Skin of body (tissue), 2 donors: ENCODE measurements around the gene GSK3B. TPM values are rescaled to one million over a fixed set of nuclear protein-coding genes. Genes with fewer than 3 reads are reported as not detected.

Experiments used
- DNase-seq: peaks from one replicate; lab custom pipeline; 2025; lab: John Stamatoyannopoulos, UW
- total RNA-seq: library from RNA; depleted of rRNA; stranded (reverse); fragments of >200 nt; gene quantifications from one replicate; pipeline ENCODE4 v1.2.3, GENCODE V29; 2014

GSK3B gene
- total RNA-seq: 45.7 TPM

DNA sequence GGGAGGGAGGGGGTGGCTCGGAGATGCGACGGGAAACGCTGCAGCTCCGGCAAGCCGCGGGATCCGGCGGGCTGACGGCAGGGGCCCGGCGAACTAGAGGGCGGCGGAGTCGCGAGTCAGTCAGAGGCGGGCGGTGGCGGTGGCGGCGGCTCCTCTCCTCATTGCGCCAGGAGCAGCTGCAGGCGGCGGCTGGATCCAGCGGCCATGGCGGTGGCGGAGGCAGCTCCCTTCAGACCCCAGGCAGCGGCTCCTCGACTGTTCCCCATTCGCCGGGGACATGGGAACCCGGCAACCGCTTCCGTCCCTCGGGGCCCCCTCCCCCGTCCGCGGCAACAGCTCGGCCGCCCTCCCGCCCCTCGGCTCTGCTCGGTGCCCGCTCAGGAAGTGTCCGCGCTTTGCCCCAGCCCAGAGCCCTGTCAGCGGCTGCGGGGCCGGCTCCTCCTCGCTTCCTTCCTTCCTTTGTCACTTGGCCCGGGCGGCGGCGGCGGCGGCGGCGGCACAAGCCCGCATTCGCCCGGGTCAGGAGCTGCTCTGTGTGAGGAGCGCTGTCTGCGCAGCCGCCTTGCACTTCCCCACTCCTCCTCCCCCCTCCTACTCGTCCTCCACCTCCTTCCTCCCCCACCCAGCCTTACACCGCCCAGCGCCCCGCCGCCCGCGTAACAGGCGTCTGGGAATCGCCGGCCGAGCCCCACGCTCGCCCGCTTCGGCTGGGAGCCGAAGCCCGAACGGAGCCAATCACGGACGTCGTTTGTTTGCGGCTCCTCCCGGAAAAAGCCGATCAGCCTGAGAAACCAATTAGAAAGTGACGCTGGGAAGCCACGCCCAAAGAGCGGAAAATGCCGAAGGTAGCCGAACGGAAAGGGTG, at the start of gene GSK3B:
Gene GSK3B (minus strand): TSS at position 537 of the 865 bp plus-strand sequence. CDS start 1,013 bp downstream, outside the sequence.
- peak; percentile 100 for DNase-seq

DNA sequence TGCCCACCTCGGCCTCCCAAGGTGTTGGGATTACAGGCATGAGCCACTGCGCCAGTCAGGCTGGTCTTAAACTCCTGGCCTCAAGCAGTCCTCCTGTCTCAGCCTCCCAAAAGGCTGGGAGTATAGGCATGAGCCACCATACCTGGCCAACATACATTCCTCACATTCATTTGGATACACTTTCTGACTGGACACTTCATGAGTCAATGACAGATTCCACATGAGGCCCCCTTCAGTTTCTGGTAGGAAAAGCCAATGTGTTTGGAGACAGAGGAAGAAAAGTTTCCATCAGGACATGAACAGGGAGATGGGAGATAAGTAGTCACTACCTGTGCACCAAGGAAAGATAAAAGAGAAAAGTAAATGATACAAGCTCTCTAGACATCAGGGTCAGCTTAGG, 49.4 kb upstream of the GSK3B start:
- no peak for DNase-seq

DNA sequence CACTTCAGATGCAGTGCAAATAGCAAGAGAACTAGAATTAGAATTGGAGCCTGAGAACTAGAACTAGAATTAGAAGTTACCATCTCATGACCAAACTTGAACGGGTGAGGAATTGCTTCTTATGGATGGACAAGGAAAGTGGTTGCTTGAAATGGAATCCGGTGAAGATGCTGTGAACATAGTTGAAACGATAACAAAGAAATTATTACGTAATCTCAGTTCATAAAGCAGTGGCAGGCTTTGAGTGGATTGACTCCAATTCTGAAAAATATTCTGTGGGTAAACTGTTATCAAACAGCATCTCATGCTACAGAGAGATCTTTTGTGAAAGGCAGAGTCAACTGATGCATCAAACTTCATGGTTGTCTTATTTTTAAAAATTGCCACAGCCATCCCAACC, 48.0 kb upstream of the GSK3B start:
- DNase-seq: no peak

DNA sequence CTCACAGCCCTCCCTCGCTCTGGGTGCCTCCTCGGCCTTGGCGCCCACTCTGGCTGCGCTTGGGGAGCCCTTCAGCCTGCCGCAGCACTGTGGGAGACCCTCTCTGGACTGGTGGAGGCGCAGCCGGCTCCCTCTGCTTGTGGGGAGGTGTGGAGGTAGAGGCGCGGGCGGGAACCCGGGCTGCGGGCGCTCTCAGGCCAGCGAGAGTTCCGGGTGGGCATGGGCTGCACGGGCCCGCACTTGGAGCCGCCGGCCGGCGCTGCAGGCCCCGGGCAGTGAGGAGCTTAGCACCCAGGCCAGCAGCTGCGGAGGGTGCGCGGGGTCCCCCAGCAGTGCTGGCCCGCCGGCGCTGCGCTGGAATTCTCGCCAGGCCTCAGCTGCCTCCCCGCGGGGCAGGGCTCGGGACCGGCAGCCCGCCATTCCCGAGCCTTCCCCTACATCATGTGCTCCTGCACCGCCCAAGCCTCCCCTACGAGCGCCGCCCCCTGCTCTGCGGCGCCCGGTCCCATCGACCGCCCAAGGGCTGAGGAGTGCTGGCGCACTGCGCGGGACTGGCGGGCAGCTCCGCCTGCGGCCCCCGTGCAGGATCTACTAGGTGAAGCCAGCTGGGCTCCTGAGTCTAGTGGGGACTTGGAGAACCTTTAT, 46.0 kb upstream of the GSK3B start:
- no peak for DNase-seq

DNA sequence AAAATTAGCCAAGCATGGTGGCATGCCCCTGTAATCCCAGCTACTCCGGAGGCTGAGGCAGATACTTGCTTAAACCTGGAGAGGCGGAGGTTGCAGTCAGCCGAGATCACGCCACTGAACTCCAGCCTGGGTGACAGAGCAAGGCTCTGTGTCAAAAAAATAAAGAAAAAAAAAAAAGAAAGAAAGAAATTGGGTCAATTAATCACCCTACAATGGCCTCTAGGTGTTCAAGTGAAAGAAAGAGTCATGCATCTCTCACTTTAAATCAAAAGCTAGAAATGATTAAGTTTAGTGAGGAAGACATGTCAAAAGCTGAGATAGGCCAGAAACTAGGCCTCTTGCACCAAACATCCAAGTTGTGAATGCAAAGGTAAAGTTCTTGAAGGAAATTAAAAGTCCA, 44.9 kb upstream of the GSK3B start:
- no peak for DNase-seq

DNA sequence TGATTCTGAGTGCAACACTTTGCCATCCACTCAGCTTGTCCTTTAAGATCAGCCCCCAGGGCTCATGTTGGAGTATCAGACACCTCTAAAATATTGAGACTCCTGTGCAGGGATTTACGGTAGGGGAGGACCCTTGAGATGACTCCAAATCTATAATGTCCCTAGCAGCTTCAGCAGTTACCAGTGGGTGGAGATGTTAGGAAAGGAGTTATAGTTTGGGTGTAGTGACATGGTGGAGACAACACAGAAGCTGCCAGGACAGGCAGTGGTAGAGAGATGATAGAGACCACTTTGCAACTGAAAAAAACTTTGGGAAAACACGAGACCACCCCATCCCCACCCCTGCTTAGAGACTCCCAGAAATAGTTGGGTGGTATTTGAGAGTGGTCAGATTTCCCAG, 43.3 kb upstream of the GSK3B start:
- no peak for DNase-seq

DNA sequence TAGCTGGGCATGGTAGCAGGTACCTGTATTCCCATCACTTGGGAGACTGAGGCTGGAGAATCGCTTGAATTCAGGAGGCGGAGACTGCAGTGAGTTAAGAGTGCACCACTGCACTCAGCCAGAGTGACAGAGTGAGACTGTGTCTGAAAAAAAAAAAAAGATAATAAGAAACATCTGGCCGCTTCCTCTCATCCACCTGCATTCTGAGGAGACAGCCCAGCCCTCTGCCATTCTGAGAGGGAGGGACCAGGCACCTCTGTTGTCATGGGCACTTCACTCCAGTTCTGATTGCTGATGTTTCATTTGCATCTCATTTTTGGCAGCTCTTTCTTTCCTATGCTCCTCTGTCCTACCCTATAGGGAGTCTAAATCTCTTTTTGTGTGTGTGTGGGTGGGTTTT, 36.4 kb upstream of the GSK3B start:
- no peak for DNase-seq

DNA sequence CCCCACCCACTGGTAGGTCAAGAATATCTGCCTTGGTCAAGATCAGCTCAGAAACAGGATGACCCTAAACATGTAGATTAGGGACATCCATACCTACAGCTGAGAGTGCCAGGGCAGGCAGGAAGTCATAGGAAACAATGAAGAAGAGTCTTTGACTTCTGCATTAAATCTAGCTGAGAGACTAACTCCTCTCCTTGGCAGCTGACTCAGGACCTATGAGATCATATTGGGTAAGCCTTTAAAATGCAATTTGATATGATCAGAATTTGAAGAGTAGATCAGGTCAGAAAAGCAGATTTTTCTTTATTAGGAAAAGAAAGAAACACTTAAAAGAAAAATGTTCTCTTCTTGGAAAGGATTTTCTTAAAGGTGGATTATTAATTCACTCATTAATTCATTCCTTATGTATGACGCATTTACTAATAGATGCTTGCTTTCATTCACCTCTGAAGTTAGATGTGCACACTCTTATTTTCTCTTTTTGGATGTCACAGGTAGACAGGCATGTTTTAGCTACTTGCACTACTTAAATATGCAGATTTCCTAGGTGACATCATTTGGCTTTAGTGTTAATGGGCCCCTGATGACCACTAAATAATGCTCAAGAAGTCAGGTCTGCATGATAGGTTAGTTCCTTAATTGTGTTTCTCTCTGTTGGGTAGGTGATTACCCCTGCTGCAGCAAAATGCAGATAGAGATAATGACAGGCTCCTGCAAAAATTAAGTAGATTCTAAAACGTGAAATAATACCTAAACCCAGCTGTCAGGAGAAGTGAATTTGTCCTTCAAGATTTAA, 35.7 kb upstream of the GSK3B start:
- DNase-seq: no peak

DNA sequence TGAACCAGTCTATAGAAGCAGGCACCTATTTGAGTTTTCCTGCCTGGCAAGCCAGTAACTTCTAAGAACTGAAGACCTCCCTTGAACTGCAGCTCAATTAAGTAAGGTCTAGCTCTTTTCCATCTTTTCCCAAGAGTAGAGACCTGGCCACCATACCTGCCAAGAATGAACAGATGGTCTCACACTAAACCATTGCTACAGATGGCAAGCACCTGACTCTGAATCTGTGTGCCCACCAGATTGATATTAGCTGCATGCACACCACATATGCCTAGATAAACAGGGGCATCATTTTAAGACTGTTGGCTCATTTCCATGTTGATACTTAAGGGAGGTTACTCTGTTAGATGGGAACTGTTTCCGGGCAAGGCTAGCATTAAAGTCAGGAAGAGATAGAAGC, 34.8 kb upstream of the GSK3B start:
- no peak for DNase-seq

DNA sequence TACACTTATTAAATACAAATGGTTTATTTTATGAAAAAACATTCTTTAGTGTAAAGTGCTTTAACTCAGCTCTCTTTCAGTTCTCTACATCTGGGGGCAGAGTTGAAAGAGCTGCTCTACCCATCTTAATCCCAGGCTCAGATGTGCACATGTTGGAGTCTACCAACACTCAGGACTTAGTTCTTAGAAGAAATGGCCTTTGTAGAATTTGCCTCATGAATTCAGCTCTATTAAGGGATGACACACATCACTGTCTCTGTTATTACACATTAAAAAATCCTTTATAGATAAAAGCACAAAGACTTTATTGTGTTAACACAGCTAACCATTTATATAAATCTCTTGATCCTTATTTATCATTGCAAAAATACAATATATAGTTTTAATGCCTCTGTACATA, 31.7 kb upstream of the GSK3B start:
- DNase-seq: no peak

DNA sequence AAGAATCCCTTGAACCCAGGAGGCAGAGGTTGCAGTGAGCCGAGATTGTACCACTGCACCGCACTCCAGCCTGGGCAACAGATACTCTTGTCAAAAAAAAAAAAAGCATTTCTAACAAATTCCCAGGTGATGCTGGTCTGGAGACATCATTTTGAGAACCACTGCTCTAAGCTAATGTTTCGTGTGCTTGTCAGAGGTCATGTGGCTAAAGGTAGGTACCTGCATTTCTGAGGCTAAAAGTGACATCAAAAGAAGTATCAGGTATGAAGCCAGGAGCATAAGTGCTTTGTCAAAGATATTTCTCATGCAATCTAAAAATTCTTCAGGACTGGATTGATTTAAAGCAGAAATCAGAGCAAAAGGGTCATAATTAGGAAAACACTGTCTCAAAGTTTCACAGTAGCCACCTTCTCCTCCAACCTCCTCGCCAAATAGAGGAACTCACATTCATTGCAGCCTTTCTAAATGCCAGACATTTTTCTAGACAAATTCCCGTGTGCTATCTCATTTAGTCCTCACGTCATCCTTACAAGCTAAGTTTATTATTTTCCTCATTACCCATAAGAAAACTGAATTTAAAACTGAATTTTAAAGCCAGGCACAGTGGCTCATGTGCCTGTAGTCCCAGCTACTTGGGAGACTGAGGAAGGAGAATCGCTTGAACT, 25.7 kb upstream of the GSK3B start:
- DNase-seq: no peak

DNA sequence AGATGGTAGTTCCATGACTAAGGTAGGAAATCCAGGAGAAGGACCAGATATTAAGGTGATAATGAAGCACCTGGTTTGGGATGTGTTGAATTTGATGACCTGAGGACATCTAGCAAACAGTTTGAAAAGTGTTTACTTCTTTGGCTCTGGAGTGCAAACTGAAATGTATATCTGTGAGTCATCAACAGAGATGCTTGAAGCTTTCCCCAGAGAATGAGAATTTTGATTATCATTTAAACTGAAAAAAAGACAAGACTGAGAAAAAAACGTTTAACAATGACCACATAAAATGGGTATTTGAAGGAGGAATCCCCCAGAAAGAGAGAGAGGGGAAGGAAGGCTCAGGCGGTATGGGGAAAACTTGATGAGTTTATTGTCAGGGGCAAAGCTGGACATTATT, 20.7 kb upstream of the GSK3B start:
- DNase-seq: no peak

DNA sequence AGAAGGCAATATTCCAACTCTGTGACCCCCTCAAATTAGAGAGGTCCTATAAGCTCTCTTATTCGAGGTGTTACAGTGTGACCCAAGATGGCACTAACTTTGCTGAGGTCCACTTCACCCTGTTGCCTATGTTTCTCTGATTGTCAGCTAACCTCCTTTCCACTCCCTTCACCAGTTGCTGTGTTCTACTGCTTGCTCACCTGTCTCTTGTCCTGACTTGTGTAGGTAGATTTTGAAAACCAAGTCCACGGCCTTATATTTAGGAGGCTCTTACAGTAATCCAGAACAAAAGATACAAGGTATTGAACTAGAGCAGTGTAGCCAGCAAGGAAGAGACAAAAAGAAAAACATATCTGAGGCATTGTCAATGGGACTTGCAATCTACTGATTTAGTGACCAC, 20.1 kb upstream of the GSK3B start:
- no peak for DNase-seq

DNA sequence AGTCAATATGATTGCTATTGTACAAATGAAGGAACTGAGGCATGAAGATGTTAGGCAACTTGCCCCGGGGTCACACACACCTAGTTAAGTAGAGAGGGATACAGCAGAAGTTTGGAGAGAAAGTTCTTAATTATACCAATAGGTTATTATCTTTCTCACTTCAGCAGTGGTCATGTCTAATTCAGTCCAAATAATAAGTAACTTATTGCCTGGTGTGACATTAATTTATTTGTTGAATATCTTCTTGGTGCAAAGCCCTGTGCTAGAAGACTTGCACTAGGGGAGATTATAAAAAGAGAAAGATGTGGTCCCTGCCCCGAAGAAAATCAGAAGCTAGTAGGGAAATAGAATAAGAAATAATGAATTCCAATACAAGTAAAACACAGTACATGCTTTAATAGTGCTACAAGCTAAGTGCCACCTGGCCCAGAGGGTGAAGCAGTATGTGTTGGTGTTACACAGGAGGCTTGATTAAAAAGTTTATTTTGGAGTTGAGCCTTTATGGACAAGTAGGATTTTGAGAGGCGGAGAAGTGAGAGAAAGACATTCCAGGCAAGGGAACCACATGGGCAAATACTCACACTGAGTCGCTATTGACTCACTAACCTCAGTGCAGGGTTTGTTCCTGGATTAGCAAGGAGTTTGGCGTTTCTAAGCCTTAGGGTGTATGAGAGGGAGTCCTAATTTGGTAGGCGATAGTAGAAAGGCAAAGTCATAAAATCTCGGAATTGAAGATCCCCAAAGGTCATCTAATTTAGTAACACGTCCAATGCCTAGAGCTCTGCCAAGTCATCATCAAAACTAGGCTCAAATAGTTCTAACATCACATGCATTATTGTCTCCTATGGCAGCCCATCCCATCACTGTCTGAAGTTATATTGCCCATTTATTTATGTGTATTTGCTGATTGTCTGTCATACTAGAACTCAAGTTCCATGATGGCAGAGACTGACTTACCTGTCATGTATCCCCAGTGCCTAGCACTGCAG, 19.2 kb upstream of the GSK3B start:
- DNase-seq: no peak

DNA sequence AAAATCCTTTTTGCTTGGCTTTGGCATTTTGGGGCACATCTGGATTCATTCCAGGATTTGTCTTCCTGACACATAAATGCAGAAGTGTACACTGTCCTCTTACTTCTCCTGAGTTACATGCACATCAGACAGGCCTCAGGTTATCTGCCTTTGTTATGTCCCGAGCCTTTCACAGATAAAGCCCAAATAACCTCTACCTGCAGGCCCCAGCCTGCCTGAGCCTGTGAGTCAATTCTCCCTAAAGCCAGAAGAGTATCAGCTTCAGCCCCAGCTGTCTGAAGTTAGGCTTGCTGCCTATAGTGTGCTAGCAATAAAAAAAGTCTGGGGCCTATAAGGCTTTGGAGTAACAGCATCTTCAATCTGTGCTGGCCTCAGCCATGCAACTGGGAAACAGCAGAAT, 17.7 kb upstream of the GSK3B start:
- DNase-seq: no peak

DNA sequence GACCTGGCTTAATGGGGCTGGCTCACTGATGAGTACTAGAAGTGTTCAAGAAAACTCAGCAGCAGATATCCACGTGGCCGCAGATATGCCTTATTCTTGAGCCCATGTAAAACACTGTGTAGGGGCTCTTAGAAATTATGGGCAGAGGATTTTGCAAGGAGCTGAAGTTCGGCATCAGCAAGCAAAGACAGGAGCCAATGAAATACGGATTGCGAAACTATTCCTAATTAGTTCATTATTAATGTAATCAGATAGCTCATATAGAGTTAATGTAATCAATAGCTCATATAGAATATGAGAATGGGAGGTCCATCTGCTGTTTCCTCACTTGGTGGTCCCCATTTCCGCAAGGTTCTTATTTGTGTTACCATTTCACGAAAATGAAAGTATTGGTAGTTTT, 9.0 kb upstream of the GSK3B start:
- DNase-seq: no peak

DNA sequence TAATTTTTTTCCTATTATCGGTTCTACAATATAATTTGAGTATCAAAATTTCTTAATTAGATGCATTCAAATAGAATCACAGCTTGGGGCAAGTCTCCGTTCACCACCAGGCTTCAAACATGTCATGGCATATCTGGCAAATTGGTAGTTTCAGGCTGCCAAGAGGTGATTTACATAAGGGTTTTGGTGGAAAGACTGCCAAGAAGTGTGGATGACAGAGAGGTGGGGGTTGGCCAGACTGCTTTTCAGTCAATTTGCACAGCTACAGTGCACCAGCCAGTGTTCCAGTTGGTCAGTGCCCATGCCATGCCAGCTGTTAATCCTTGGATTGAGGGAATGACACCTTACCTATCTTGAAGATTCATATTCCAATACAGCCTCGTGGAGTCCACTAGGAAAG, 8.4 kb upstream of the GSK3B start:
- DNase-seq: no peak

DNA sequence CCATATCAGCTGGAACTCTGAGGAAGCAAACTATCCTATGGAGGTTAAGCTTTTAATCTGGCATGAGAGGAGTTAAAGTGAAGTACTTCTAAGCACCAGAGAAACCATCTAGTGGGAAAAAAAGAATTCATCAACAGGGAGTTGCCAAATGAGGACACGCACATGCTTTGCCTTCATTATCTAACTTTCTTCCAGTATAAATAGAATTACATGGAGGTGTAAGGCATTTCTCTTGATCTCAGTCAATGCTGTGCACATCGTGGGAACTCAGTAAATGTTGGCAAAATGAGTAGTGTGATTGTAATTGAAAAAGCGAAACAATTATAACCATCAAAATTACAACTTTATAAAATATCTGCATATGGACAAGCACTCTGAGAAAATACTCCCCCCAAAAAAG, 8.0 kb upstream of the GSK3B start:
- DNase-seq: no peak

DNA sequence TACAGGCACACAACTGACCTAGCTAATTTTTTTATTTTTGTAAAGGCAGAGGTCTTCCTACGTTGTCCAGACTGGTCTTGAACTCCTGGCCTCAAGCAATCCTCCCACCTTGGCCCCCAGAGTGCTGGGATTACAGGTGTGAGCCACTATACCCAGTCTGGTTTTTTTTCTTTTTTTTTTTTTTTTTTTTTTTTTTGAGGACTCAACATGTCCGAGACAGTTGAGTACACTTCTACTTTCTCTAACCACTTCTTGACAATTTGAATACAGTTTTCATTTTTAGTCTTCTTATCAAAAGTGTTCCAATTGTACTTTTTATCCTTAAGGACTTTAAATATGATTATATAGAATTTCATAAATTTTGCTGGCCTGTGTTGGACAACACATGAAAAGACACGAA, 7.4 kb upstream of the GSK3B start:
- no peak for DNase-seq

DNA sequence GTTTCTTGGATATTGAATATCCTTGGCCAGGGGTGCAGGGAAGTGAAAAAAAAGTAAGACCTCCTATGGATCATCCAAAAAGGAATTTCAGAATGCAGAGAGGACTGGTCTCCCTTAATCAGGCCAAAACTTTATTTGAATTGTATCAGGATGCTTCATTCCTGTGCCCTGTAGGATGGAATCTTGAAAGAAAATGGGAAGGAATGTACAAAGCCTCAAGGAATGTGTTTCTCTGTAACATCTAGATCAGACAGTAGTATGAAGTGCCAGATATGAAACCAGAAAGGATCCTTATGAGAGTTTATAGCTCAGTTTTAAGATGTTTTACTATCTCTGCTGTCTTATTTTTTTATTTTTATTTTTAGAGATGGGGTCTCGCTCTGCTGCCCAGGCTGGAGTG, 6.5 kb upstream of the GSK3B start:
- DNase-seq: no peak

DNA sequence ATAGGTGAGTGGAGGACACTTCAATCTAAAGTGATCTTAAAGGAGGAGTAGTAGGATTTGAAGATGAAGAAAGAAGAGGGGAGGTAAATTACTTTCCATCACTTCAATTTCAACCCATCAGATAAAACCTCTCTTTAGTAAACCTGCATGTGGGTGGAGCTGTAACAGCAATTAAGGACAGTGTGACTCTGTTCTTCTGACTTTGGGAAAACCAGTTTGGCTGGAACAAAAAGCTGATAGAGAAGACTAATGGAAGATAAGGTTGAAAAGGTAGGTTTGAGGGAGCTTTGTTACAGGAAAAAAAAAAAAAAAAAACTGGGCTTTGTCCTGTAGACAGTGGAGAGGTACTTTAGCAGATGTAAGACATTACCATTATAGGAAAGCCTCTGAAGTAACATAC, 4.5 kb upstream of the GSK3B start:
- no peak for DNase-seq
